Testis (tissue), 2 donors: ENCODE measurements around the gene COTL1.

Experiments
- CTCF ChIP-seq, 3 experiments: fragments of 450-650 bp in 2 of 3; fragments of 200-600 bp in 1 of 3; sonication (generic) in 1 of 3; IDR thresholded peaks; one replicate each; pipeline ENCODE4 v1.5.1; 2016 to 2019; ENCODE audit warnings: antibody characterized with exemption in 3 of 3, mild to moderate bottlenecking in 2 of 3, moderate library complexity in 1 of 3
- POLR2A ChIP-seq: fragments of 450-650 bp; IDR thresholded peaks from one replicate; pipeline ENCODE4 v1.6.1; 2017; ENCODE audit warnings: antibody characterized with exemption, mild to moderate bottlenecking, moderate library complexity

- TF ChIP-seq CTCF (IDR thresholded peaks at IDR 0.05) (no peak), POLR2A (no peak)
These were observed 82.5 kb downstream of the COTL1 start for GRCh38 chr16:84535408-84535807.
